T-helper 2 cell treated with Interferon-gamma antibody and Interleukin-4, amounts not matched to agents 100 ng/mL and 5 ng/mL, for 36 hours (primary cell): ENCODE measurements around the gene ITGB4. TPM values are rescaled to one million over a fixed set of nuclear protein-coding genes. Genes with fewer than 3 reads are reported as not detected.

Experiments
- intact Hi-C: fragments of 100-400 bp; cut with micrococcal nuclease; formaldehyde crosslinking; loops from one replicate; pipeline ENCODE4 v1.15.1; 2023
- total RNA-seq: library from RNA; stranded (reverse); gene quantifications from 2 replicates; pipeline ENCODE4 v1.2.3, GENCODE V29; 2022

The ITGB4 gene
- total RNA-seq, 1 donor from 2014 or later: 1.7 TPM

GRCh38 chr17:75697651-75698291 lies 23.5 kb upstream of the ITGB4 start:
- intact Hi-C loops: no loop called here

DNA sequence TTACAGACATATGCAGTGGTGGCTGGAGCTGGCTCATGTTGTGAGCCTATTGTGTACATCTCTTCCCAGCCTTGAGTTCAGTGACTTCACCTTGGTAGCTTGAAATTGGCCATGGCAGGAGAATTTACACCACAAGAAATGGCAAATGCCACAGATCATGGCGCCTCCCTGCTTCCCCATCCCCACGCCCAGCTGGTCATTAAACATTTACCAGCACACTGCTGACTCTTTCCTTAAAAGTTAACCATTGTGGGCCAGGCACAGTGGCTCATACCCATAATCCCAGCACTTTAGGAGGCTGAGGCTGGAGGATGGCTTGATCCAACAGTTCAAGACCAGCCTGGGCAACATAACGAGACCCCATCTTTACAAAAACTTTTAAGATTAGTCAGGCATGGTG lies 22.6 kb upstream of the ITGB4 start:
- intact Hi-C loops: no loop called here

DNA sequence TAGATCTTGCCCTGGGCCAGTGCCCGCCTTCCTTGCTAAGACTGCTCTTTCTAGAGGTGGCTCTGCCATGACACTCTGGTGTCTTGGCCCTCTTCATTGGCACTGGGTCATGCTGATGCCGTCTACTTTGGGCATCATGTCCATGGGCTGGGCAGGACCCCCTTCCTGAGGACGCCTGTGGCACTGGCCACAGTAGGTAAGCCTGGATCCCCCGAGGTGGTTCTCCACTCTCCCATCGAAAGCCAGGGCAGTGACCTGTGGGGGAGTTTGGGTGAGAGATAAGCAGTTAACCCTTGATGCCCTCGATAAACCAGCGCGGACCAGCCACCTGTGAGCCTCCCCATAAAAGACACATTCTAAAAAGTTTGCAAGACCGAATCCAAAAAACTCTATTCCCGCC lies 20.0 kb upstream of the ITGB4 start:
- intact Hi-C loops: no loop called here

- intact Hi-C loops: no loop called here
Observed at GRCh38 chr17:75703191-75703590, 18.1 kb upstream of the ITGB4 start.

DNA sequence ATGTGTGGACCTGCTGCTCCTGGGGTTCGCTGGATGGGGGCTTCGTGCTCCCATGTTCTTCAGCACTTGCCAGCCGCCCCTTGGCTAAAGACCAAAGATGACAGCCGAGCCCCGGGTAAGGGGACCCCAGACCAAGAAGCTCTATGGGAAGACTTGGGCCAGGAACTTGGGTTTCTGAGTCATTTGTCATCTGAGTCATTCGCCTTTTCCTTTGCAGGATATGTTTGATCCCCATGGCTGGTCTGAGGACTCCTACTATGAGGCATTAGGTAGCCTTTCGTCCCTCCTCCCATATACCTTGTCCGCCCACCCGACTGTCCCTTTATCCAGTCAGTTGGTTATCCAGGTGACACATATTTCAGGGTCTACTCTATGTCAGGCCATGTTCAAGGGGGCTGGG lies 17.7 kb upstream of the ITGB4 start:
- intact Hi-C loops: no loop called here

DNA sequence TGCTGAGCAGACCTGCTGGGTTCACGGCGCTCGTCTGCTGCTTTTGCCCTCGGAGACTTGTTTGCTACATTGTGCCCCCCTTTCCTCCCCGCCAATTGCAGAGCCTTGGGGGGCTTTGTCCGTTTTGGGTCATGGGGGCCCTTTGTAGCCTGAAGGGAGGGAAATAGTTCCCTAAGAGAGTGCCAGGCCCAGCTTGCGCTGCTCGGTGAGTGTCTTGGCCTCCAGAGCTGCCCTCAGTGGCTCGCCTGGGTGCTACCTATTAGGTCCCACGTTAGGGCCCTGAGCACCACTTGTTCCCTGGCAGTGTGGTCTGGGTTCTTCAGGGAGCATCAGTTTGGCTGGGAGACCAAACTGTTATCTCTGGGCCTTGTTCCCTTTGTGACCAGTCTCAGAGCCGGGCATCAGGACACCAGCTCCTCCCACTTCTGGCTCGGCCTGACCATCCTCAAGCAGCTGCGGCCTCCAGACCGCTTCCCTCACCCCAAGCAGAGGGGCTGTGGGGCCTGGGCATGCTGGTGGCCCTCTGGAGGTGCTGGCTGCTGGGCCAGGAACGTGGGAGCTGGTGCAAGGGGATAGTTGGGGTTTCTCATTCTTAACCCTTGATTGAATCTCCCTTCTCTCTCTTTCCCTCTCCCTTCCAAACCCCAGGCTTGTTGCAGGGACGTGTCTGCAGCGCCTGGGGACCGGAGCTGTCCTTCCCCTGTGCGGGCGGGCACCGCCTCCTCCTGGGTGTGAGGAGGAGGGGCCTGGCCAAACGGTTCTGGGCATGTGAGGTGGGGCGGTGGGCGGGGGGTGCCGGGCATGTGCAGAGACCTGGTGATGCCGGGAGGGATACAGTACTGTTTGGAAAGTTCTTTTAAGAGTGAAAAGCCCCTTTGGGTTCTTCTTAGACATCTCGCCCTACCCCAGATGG lies 16.0 kb upstream of the ITGB4 start:
- intact Hi-C loops: no loop called here

DNA sequence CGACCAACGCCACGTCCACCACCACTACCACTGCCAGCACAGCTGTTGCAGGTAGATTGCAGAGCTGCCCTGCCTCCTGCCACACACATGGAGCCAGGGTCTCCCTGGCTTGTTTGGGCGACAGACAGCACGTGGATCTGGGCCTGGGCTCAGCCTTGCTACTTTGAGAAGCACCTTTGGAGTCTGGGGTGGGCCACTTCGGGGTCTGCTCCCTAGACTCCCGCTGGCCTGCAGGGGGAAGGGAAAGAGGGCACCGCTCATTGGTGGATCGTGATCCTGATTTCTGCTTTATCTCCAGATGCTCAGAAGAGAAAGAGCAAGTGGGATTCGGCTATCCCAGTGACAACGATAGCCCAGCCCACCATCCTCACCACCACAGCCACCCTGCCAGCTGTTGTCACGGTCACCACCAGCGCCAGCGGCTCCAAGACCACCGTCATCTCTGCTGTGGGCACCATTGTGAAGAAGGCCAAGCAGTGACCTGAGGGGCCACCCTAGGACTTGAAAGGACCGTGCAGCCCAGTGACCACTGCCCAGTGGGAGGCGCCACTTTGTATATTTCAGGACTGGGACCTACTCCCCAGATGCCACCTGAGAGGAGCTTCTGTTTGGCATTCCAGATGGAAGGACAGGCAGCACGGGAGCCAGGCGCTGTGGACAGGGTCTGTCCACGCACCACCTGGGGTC lies 15.1 kb upstream of the ITGB4 start:
- intact Hi-C loops: no loop called here

DNA sequence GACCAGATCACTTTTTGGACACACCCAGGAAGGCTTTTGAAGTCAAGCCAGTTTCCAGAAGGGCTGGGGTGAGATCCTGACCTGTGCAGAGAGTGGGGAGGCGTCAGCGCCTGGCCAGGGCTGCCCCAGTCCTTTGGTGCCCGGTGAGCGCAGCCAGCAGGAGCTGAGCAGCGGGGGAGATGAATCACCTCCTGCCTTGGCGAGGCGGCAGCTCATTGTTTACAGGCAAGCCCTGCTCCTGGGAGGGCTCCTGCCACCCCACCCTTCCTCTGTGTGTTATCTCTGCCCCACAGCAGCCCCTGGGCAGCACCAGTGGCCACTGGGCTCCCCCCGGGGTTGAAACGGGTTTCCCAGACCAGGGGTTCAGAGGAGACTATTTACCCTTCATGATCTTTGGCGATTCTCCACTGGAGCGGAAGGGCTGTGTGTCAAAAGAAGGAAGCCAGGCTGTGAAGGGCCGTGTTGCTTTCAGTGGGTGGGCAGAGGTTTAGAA lies 14.1 kb upstream of the ITGB4 start:
- intact Hi-C loops: no loop called here

DNA sequence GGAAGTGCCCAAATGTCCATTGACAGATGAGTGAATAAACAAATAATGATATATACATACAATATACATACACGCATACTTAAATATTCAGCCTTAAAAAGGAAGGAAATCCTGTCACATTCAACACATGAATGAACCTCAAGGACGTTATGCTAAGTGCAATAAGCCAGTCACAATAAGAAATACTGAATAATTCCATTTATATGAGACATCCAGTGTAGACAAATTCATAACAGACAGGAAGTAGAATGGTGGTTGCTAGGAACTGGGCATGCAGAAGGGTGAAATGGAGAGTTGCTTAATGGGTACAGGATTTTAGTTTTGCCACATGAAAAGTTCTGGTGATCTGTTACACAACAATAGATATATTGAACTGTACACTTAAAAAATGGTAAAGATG lies 8.8 kb upstream of the ITGB4 start:
- intact Hi-C loops: no loop called here

DNA sequence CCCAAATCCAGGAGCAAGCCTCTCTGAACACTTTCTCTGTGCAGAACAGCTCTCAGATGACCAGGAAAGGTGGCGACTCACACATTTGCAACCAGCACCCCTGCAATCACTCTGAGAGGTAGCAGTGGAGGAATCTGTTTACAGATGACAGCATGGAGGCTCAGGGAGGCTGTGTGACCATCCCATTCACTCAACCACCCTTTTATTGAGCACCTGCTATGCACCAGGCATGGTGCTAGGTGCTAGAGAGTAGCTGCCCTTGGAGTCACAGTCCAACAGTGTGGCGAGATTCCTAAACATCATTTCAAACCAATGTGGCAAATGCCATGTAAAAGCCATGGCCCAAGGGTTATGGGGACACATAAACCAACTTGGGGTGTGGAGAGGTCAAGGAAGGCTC lies 1.5 kb upstream of the ITGB4 start:
- intact Hi-C loops: no loop called here

DNA sequence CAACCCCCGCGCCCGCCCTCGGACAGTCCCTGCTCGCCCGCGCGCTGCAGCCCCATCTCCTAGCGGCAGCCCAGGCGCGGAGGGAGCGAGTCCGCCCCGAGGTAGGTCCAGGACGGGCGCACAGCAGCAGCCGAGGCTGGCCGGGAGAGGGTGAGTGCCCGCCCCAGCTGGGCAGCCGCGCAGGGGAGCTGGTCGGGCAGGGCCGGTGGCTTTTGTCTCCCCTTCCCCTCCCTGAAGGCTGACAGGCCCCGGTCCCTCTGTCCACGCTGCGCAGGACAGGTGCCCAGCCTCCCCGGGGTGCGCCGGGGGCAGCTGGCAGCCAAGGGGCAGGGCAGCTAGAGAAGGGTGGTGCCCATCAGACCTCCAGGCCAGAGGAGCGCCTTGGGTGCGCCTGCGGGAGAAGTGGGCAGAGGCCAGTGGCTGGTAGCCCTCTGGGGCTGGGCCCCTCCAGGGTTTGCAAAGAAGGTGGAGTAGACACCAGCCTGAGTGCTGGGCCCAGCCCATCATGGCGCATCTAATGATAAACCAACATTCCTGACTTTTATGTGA lies 278 bp downstream of the ITGB4 start:
- intact Hi-C loops: no loop called here

- intact Hi-C loops: no loop called here
Observed at GRCh38 chr17:75722076-75722475, 817 bp downstream of the ITGB4 start.

- intact Hi-C loops: no loop called here
Observed at GRCh38 chr17:75722542-75723095, 1.4 kb downstream of the ITGB4 start.

GRCh38 chr17:75723171-75723930 lies 2.1 kb downstream of the ITGB4 start:
- intact Hi-C loops: no loop called here

GRCh38 chr17:75724016-75725003 lies 3.1 kb downstream of the ITGB4 start:
- intact Hi-C loops: no loop called here

GRCh38 chr17:75725504-75725903 lies 4.2 kb downstream of the ITGB4 start:
- intact Hi-C loops: no loop called here

GRCh38 chr17:75727391-75727790 lies 6.1 kb downstream of the ITGB4 start:
- intact Hi-C loops: no loop called here

GRCh38 chr17:75729351-75729750 lies 8.1 kb downstream of the ITGB4 start:
- intact Hi-C loops: no loop called here

DNA sequence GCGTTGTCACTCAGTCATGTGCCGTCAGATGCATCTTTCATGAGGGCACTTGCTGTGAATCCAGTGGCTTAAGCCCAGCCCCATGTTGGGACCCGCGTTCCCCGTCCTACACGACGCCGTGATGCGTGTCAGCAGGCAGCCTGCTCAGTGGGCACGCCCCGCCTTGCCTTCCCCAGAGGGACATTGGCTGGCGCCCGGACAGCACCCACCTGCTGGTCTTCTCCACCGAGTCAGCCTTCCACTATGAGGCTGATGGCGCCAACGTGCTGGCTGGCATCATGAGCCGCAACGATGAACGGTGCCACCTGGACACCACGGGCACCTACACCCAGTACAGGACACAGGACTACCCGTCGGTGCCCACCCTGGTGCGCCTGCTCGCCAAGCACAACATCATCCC lies 8.8 kb downstream of the ITGB4 start:
- intact Hi-C loops: no loop called here
